Astrocyte of the cerebellum (primary cell): ENCODE data around the gene SRCAP.

Experiments used
- DNase-seq: peaks from one replicate; pipeline ENCODE4 v3.0.0-alpha.2; 2011; ENCODE audit warnings: low read depth
- H3K4me3 ChIP-seq: 2 replicates; pipeline ENCODE4 v1.5.1; 2011; ENCODE audit warnings: mild to moderate bottlenecking, low read depth, low read length, moderate library complexity
- CTCF ChIP-seq: IDR thresholded peaks from 2 replicates; pipeline ENCODE4 v1.5.1; 2012; ENCODE audit warnings: low read length, low read depth, moderate library complexity, mild to moderate bottlenecking; ENCODE audit errors: missing control alignments
- in situ Hi-C: cut with HindIII; loops from 2 replicates; pipeline ENCODE4 v1.10.0; 2017; ENCODE audit warnings: low sequenced_read_pairs

Gene SRCAP

DNA sequence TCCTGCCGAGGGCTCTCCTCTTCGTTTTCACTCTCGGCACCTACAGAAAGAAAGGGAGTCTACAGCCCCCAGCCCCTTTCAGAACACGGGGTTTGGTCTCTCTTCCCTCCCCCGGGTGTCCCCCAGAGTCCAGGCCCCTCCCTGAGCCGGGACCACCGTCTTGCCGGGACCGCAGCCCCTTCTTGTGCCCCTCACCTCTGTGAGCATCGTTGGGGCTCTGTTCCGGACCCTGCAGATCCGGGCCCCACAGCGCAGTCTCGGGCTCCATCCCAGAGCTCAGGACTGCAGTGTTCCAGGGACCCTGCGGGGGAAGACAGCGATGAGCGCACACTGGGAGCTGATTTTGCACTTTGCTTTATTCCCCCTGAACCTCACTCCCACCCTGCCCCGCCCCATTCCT lies 85.2 kb downstream of the SRCAP start:
- no peak for TF ChIP-seq CTCF
- in situ Hi-C loops, result loop anchor here (10.0 kb wide), 1 partner anchor 91 kb away; no protein-coding TSS in a partner anchor
- no peak for DNase-seq
- H3K4me3 ChIP-seq, result no peak overlapping the region

GRCh38 chr16:30785126-30786106 lies 86.4 kb downstream of the SRCAP start:
- in situ Hi-C loops, result loop anchor here (10.0 kb wide), 1 partner anchor 89 kb away; no protein-coding TSS in a partner anchor
- no peak for DNase-seq
- H3K4me3 ChIP-seq, result peak overlapping the region; percentile 96
- TF ChIP-seq CTCF, result no peak

GRCh38 chr16:30786115-30786935 lies 87.4 kb downstream of the SRCAP start:
- in situ Hi-C loops, result loop anchor here (10.0 kb wide), 1 partner anchor 88 kb away; no protein-coding TSS in a partner anchor

GRCh38 chr16:30786936-30787612 lies 88.1 kb downstream of the SRCAP start, which contains the start of gene ZNF629:
ZNF629 (minus strand) TSS chr16:30787205; CDS start chr16:30784482, 2,723 bp downstream.
- no peak for TF ChIP-seq CTCF
- DNase-seq, result no peak
- peak within 1 kb of the TSS; percentile 96 for H3K4me3 ChIP-seq
- in situ Hi-C loops, result loop anchor here (10.0 kb wide), 1 partner anchor 88 kb away; no protein-coding TSS in a partner anchor

More at GRCh38 chr16:30786115-30786935, 87.4 kb downstream of the SRCAP start:
- no peak for TF ChIP-seq CTCF
- peak overlapping the region; percentile 96 for H3K4me3 ChIP-seq
- DNase-seq, result no peak

- in situ Hi-C loops, result loop anchor here (10.0 kb wide), 1 partner anchor 87 kb away; no protein-coding TSS in a partner anchor
Measured at GRCh38 chr16:30787613-30788378, 88.8 kb downstream of the SRCAP start.

More at GRCh38 chr16:30787613-30788378, 88.8 kb downstream of the SRCAP start:
- TF ChIP-seq CTCF, result no peak
- no peak for DNase-seq
- H3K4me3 ChIP-seq, result peak overlapping the region; percentile 96
